WTC11 (cell line): ENCODE results near the gene MIPOL1. TPM values are rescaled to one million over a fixed set of nuclear protein-coding genes. Genes with fewer than 3 reads are reported as not detected.

Source experiments
- ATAC-seq: fragments of 200-7000 bp; cut with Tn5 transposase; 2 replicates; pipeline ENCODE4 v1.10.0; 2021; ENCODE audit warnings: mild to moderate bottlenecking, moderate library complexity
- CTCF ChIA-PET: fragments of 300-600 bp; sonication (Branson Sonifier 250); formaldehyde crosslinking; loops from one replicate; lab custom pipeline; 2021; ENCODE audit warnings: antibody characterized with exemption; lab: Charles Lee
- POLR2A ChIA-PET: fragments of 350-600 bp; sonication (Branson Sonifier 250); formaldehyde crosslinking; loops from one replicate; lab custom pipeline; 2021; ENCODE audit warnings: antibody characterized with exemption; lab: Charles Lee
- DNase-seq: peaks from one replicate; pipeline ENCODE4 v3.0.0; 2021; ENCODE audit warnings: low spot score
- H3K27ac Mint-ChIP-seq: 2 replicates; pipeline ENCODE4 v1.8.0; 2021; ENCODE audit warnings: mixed read lengths
- H3K27me3 Mint-ChIP-seq: 2 replicates; pipeline ENCODE4 v1.8.0; 2021; ENCODE audit warnings: low read depth, mild to moderate bottlenecking, moderate library complexity, mixed read lengths
- H3K36me3 Mint-ChIP-seq: 2 replicates; pipeline ENCODE4 v1.8.0; 2021; ENCODE audit warnings: mixed read lengths
- H3K4me1 Mint-ChIP-seq: 2 replicates; pipeline ENCODE4 v1.8.0; 2022; ENCODE audit warnings: mixed read lengths
- H3K4me3 Mint-ChIP-seq: 2 replicates; pipeline ENCODE4 v1.8.0; 2021; ENCODE audit warnings: mild to moderate bottlenecking, moderate library complexity, mixed read lengths
- H3K9me3 Mint-ChIP-seq: 2 replicates; pipeline ENCODE4 v1.8.0; 2021; ENCODE audit warnings: mixed read lengths
- ATF6 ChIP-seq: sonication (generic); formaldehyde crosslinking; IDR thresholded peaks from 2 replicates; pipeline ENCODE4 v1.8.1; 2023; ENCODE audit warnings: mild to moderate bottlenecking, missing genetic modification reagents
- CBFB ChIP-seq: sonication (generic); formaldehyde crosslinking; IDR thresholded peaks from 2 replicates; pipeline ENCODE4 v1.8.1; 2022; ENCODE audit warnings: mild to moderate bottlenecking, low read depth, missing genetic modification reagents
- ETV6 ChIP-seq: sonication (generic); formaldehyde crosslinking; IDR thresholded peaks from 2 replicates; pipeline ENCODE4 v1.8.1; 2022; ENCODE audit warnings: mild to moderate bottlenecking, missing genetic modification reagents
- JUN ChIP-seq: sonication (generic); formaldehyde crosslinking; IDR thresholded peaks from 2 replicates; pipeline ENCODE4 v1.8.0; 2023; ENCODE audit warnings: mild to moderate bottlenecking, missing genetic modification reagents
- MAX ChIP-seq: sonication (generic); formaldehyde crosslinking; IDR thresholded peaks from 2 replicates; pipeline ENCODE4 v1.8.0; 2022; ENCODE audit warnings: mild to moderate bottlenecking, missing genetic modification reagents
- NFATC4 ChIP-seq: fragments of 250-450 bp; sonication (Bioruptor Pico); IDR thresholded peaks from 2 replicates; pipeline ENCODE4 v1.9.0; 2021; ENCODE audit warnings: mild to moderate bottlenecking
- NFE2L1 ChIP-seq: sonication (generic); formaldehyde crosslinking; IDR thresholded peaks from 2 replicates; pipeline ENCODE4 v1.8.1; 2023; ENCODE audit warnings: missing genetic modification reagents
- NR1H2 ChIP-seq: sonication (generic); formaldehyde crosslinking; IDR thresholded peaks from 2 replicates; pipeline ENCODE4 v1.9.0; 2021; ENCODE audit warnings: mild to moderate bottlenecking, moderate library complexity, missing genetic modification reagents
- NR2C2 ChIP-seq: sonication (generic); formaldehyde crosslinking; IDR thresholded peaks from 2 replicates; pipeline ENCODE4 v1.8.0; 2022; ENCODE audit warnings: mild to moderate bottlenecking, missing genetic modification reagents
- PRRX2 ChIP-seq: fragments of 250-450 bp; sonication (Bioruptor Pico); IDR thresholded peaks from 2 replicates; pipeline ENCODE4 v1.8.0; 2021; ENCODE audit warnings: mild to moderate bottlenecking
- STAT6 ChIP-seq: sonication (generic); formaldehyde crosslinking; conservative IDR thresholded peaks from 2 replicates; pipeline ENCODE4 v1.8.1; 2023; ENCODE audit warnings: mild to moderate bottlenecking, low read depth, missing genetic modification reagents, moderate library complexity
- TEAD1 ChIP-seq: sonication (generic); formaldehyde crosslinking; IDR thresholded peaks from 2 replicates; pipeline ENCODE4 v1.8.0; 2022; ENCODE audit warnings: mild to moderate bottlenecking, missing genetic modification reagents
- ZNF138 ChIP-seq: sonication (generic); formaldehyde crosslinking; conservative IDR thresholded peaks from 2 replicates; pipeline ENCODE4 v1.8.1; 2022; ENCODE audit warnings: mild to moderate bottlenecking, moderate library complexity, missing genetic modification reagents
- ZNF232 ChIP-seq: sonication (generic); formaldehyde crosslinking; IDR thresholded peaks from 2 replicates; pipeline ENCODE4 v1.8.0; 2022; ENCODE audit warnings: mild to moderate bottlenecking, missing genetic modification reagents
- ZNF317 ChIP-seq: sonication (generic); formaldehyde crosslinking; IDR thresholded peaks from 2 replicates; pipeline ENCODE4 v1.8.1; 2023; ENCODE audit warnings: low read depth, mild to moderate bottlenecking, moderate library complexity, missing genetic modification reagents, borderline replicate concordance
- total RNA-seq: library from RNA; stranded (reverse); gene quantifications from 3 replicates; pipeline ENCODE4 v1.2.3, GENCODE V29; 2021
- TF ChIP-seq, protein P1 (sequence below): sonication (generic); formaldehyde crosslinking; IDR thresholded peaks from 2 replicates; pipeline ENCODE4 v1.8.1; 2023; ENCODE audit warnings: mild to moderate bottlenecking, missing genetic modification reagents
- TF ChIP-seq, protein P2 (sequence below): sonication (generic); formaldehyde crosslinking; conservative IDR thresholded peaks from 2 replicates; pipeline ENCODE4 v1.8.1; 2022; ENCODE audit warnings: mild to moderate bottlenecking, missing genetic modification reagents
- TF ChIP-seq, protein P3 (sequence below): sonication (generic); formaldehyde crosslinking; IDR thresholded peaks from 2 replicates; pipeline ENCODE4 v1.8.0; 2023; ENCODE audit warnings: mild to moderate bottlenecking, missing genetic modification reagents
- TF ChIP-seq, protein P4 (sequence below): fragments of 250-450 bp; sonication (Bioruptor Pico); IDR thresholded peaks from 2 replicates; pipeline ENCODE4 v1.9.0; 2021; ENCODE audit warnings: mild to moderate bottlenecking

Gene MIPOL1
- total RNA-seq, 1 experiment from 2014 or later, result 13.1 TPM

- peak; percentile 18; the same call in 1 of the 2 replicates for ATAC-seq
- POLR2A ChIA-PET, result no interaction called here
These were observed 44.3 kb upstream of the MIPOL1 start for GRCh38 chr14:37153483-37153882.

More at GRCh38 chr14:37153483-37153882, 44.3 kb upstream of the MIPOL1 start:
- no peaks in the 10 kb centered on the region for H3K4me1 Mint-ChIP-seq
- H3K4me3 Mint-ChIP-seq, result no peak overlapping the region
- peaks cover 9% of the 10 kb centered on the region; the same call in 1 of the 2 replicates for H3K36me3 Mint-ChIP-seq
- CTCF ChIA-PET, result interaction anchor here (0.6 to 3.3 kb wide), 11 partner anchors 11 to 1083 kb away, joined by 3 to 15 read pairs (median 4); no protein-coding TSS in a partner anchor
- H3K27ac Mint-ChIP-seq, result no peak overlapping the region
- no peak for DNase-seq
- H3K9me3 Mint-ChIP-seq, result no peaks in the 10 kb centered on the region
- H3K27me3 Mint-ChIP-seq, result no peaks in the 10 kb centered on the region
- TF ChIP-seq ATF6 (CRISPR knock-in tag), result no peak
- TF ChIP-seq STAT6, result no peak
- TF ChIP-seq, protein P1, sequence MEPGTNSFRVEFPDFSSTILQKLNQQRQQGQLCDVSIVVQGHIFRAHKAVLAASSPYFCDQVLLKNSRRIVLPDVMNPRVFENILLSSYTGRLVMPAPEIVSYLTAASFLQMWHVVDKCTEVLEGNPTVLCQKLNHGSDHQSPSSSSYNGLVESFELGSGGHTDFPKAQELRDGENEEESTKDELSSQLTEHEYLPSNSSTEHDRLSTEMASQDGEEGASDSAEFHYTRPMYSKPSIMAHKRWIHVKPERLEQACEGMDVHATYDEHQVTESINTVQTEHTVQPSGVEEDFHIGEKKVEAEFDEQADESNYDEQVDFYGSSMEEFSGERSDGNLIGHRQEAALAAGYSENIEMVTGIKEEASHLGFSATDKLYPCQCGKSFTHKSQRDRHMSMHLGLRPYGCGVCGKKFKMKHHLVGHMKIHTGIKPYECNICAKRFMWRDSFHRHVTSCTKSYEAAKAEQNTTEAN, result no peak
- TF ChIP-seq, protein P2, sequence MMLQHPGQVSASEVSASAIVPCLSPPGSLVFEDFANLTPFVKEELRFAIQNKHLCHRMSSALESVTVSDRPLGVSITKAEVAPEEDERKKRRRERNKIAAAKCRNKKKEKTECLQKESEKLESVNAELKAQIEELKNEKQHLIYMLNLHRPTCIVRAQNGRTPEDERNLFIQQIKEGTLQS (CRISPR knock-in tag), result no peak
- no peak for TF ChIP-seq MAX (CRISPR knock-in tag)
- TF ChIP-seq JUN, result no peak
- no peak for TF ChIP-seq NFE2L1 (CRISPR knock-in tag)
- no peak for TF ChIP-seq ZNF232
- TF ChIP-seq NR2C2 (CRISPR knock-in tag), result no peak
- TF ChIP-seq, protein P3, sequence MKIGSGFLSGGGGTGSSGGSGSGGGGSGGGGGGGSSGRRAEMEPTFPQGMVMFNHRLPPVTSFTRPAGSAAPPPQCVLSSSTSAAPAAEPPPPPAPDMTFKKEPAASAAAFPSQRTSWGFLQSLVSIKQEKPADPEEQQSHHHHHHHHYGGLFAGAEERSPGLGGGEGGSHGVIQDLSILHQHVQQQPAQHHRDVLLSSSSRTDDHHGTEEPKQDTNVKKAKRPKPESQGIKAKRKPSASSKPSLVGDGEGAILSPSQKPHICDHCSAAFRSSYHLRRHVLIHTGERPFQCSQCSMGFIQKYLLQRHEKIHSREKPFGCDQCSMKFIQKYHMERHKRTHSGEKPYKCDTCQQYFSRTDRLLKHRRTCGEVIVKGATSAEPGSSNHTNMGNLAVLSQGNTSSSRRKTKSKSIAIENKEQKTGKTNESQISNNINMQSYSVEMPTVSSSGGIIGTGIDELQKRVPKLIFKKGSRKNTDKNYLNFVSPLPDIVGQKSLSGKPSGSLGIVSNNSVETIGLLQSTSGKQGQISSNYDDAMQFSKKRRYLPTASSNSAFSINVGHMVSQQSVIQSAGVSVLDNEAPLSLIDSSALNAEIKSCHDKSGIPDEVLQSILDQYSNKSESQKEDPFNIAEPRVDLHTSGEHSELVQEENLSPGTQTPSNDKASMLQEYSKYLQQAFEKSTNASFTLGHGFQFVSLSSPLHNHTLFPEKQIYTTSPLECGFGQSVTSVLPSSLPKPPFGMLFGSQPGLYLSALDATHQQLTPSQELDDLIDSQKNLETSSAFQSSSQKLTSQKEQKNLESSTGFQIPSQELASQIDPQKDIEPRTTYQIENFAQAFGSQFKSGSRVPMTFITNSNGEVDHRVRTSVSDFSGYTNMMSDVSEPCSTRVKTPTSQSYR (CRISPR knock-in tag), result no peak
- no peak for TF ChIP-seq NFATC4 (CRISPR knock-in tag)
- TF ChIP-seq ZNF138 (CRISPR knock-in tag), result no peak
- no peak for TF ChIP-seq ZNF317 (CRISPR knock-in tag)
- TF ChIP-seq TEAD1 (CRISPR knock-in tag), result no peak
- TF ChIP-seq, protein P4, sequence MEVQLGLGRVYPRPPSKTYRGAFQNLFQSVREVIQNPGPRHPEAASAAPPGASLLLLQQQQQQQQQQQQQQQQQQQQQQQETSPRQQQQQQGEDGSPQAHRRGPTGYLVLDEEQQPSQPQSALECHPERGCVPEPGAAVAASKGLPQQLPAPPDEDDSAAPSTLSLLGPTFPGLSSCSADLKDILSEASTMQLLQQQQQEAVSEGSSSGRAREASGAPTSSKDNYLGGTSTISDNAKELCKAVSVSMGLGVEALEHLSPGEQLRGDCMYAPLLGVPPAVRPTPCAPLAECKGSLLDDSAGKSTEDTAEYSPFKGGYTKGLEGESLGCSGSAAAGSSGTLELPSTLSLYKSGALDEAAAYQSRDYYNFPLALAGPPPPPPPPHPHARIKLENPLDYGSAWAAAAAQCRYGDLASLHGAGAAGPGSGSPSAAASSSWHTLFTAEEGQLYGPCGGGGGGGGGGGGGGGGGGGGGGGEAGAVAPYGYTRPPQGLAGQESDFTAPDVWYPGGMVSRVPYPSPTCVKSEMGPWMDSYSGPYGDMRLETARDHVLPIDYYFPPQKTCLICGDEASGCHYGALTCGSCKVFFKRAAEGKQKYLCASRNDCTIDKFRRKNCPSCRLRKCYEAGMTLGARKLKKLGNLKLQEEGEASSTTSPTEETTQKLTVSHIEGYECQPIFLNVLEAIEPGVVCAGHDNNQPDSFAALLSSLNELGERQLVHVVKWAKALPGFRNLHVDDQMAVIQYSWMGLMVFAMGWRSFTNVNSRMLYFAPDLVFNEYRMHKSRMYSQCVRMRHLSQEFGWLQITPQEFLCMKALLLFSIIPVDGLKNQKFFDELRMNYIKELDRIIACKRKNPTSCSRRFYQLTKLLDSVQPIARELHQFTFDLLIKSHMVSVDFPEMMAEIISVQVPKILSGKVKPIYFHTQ (CRISPR knock-in tag), result no peak
- no peak for TF ChIP-seq NR1H2 (CRISPR knock-in tag)
- TF ChIP-seq PRRX2 (CRISPR knock-in tag), result no peak
- no peak for TF ChIP-seq ETV6 (CRISPR knock-in tag)
- no peak for TF ChIP-seq CBFB (CRISPR knock-in tag)
